Natural killer cell treated with Interleukin-12 subunit alpha and Interleukin-12 subunit beta and Interleukin-15 and Interleukin-18, amount 100 ng/mL, for 72 hours (primary cell): Measurements from ENCODE around the gene NME3. TPM values are rescaled to one million over a fixed set of nuclear protein-coding genes. Genes with fewer than 3 reads are reported as not detected.
"Not testable (repeated sequence)": the region's sequence is repeated elsewhere in the genome, so short reads cannot be mapped to it uniquely, and the experiment has no call there.

ENCODE experiments used
- ATAC-seq, 2 donors: fragments of 150-1000 bp; cut with Tn5 transposase in 1 of 2; sonication (Bioruptor Pico), chemical (Tn5 transposase) in 1 of 2; 2 replicates each; pipeline ENCODE4 v1.10.0; 2021
- DNase-seq: peaks from one replicate; pipeline ENCODE4 v3.0.0; 2022; ENCODE audit warnings: low spot score
- H3K27ac Mint-ChIP-seq, 2 donors: 1 replicate in 1 of 2; 2 replicates in 1 of 2; pipeline ENCODE4 v1.8.0; 2022; ENCODE audit warnings: mixed read lengths in 2 of 2, mild to moderate bottlenecking in 1 of 2, moderate library complexity in 1 of 2
- H3K27me3 Mint-ChIP-seq, 2 donors: 1 replicate in 1 of 2; 2 replicates in 1 of 2; pipeline ENCODE4 v1.8.0; 2022; ENCODE audit warnings: mixed read lengths in 2 of 2
- H3K36me3 Mint-ChIP-seq: one replicate; pipeline ENCODE4 v1.8.0; 2022; ENCODE audit warnings: mixed read lengths
- H3K4me1 Mint-ChIP-seq, 2 donors: 1 replicate in 1 of 2; 2 replicates in 1 of 2; pipeline ENCODE4 v1.8.0; 2022; ENCODE audit warnings: low read depth in 2 of 2, mixed read lengths in 2 of 2, mild to moderate bottlenecking in 1 of 2
- H3K4me3 Mint-ChIP-seq: one replicate; pipeline ENCODE4 v1.8.0; 2022; ENCODE audit warnings: mixed read lengths
- H3K9me3 Mint-ChIP-seq: 2 replicates; pipeline ENCODE4 v1.8.0; 2022; ENCODE audit warnings: mixed read lengths
- total RNA-seq, 2 donors: library from RNA; stranded (reverse); gene quantifications; one replicate each; pipeline ENCODE4 v1.2.3, GENCODE V29; 2022

NME3 gene
- total RNA-seq, 2 donors from 2014 or later, result 37.4 to 46.4 TPM

DNA sequence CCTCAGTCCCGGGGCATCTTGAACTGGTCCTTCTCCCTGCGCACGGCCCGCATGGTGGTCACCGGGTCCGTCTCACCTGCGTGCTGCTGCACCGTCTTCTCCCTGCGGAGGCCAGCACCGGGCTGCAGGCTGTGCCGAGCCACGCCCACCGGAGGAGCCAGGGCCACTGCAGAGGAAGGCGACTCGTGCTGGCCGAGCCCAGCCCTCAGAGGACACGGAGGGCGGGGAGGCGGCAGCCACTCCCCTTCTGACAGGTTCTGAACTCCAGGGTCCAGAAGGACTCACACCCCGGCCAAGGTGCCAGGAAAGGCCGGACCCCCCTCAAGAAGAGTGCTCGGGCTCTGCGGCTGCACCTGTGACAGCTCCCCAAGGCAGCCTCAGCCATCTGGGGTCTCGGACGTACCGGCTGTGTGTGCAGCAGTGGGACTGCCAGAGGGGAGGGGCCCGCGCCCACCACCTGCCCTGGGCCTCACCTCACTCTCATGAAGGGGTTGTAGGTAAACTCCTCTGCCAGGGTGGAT lies 38.0 kb upstream of the NME3 start:
- DNase-seq (peak; percentile 62), ATAC-seq (no peak)
- no peaks in the 10 kb centered on the region for H3K27me3 Mint-ChIP-seq
- H3K4me3 Mint-ChIP-seq, result no peak overlapping the region
- H3K4me1 Mint-ChIP-seq, result peaks cover 0 to 5% of the 10 kb centered on the region in 2 donors
- H3K36me3 Mint-ChIP-seq, result no peaks in the 10 kb centered on the region
- no peaks in the 10 kb centered on the region for H3K9me3 Mint-ChIP-seq
- no peak overlapping the region for H3K27ac Mint-ChIP-seq

- no peak overlapping the region for H3K4me3 Mint-ChIP-seq
- no peaks in the 10 kb centered on the region for H3K36me3 Mint-ChIP-seq
- H3K27me3 Mint-ChIP-seq, result no peaks in the 10 kb centered on the region
- no peak overlapping the region for H3K27ac Mint-ChIP-seq
- H3K4me1 Mint-ChIP-seq, result peaks cover 0 to 8% of the 10 kb centered on the region in 2 donors
- ATAC-seq (no peak), DNase-seq (peak; percentile 16)
- no peaks in the 10 kb centered on the region for H3K9me3 Mint-ChIP-seq
Measured at GRCh38 chr16:1808691-1809090, 37.3 kb upstream of the NME3 start.

DNA sequence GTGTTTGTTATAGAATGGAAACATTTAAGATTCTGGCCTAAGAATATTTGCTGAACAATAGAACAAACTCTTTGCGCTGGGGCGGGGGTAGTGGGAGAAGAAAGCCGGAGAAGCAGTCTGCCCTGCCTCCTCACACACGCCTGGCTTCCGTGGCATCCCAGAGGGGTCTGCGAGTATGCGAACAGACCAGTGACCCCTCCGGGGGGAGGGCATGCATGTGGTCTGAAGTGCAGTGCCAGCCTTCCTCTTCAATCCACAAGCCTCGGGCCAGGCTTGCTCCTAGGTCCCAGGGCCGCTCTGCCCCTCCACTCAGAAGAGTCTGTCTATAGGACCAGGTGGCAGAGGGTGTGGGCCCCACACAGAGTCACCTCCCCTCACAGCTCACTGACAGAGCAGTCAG lies 36.3 kb upstream of the NME3 start:
- DNase-seq, result peak; percentile 51
- peaks cover 0 to 3% of the 10 kb centered on the region in 2 donors for H3K4me1 Mint-ChIP-seq

GRCh38 chr16:1800701-1801100 lies 29.4 kb upstream of the NME3 start:
- Mint-ChIP-seq H3K4me3 (no peak overlapping the region), H3K9me3 (peaks cover 7% of the 10 kb centered on the region), H3K27me3 (no peaks in the 10 kb centered on the region), H3K36me3 (peaks cover 12% of the 10 kb centered on the region), H3K4me1 (peaks cover 0 to 3% of the 10 kb centered on the region in 2 donors), H3K27ac (no peak overlapping the region)
- DNase-seq (peak; percentile 2), ATAC-seq (no peak)

More for the DNA sequence above, 36.3 kb upstream of the NME3 start:
- no peaks in the 10 kb centered on the region for H3K9me3 Mint-ChIP-seq
- no peak for ATAC-seq
- no peak overlapping the region for H3K4me3 Mint-ChIP-seq
- no peaks in the 10 kb centered on the region for H3K36me3 Mint-ChIP-seq
- H3K27me3 Mint-ChIP-seq, result no peaks in the 10 kb centered on the region
- H3K27ac Mint-ChIP-seq, result no peak overlapping the region

GRCh38 chr16:1799263-1799662 lies 27.9 kb upstream of the NME3 start:
- not testable (repeated sequence) for H3K4me1 Mint-ChIP-seq, H3K27ac Mint-ChIP-seq, H3K4me3 Mint-ChIP-seq, ATAC-seq, H3K27me3 Mint-ChIP-seq, H3K9me3 Mint-ChIP-seq
- peak; percentile 16 for DNase-seq
- H3K36me3 Mint-ChIP-seq, result peaks cover 12% of the 10 kb centered on the region

- Mint-ChIP-seq H3K36me3 (peaks cover 7% of the 10 kb centered on the region), H3K27me3 (no peaks in the 10 kb centered on the region), H3K4me3 (no peak overlapping the region), H3K4me1 (no peaks in the 10 kb centered on the region), H3K27ac (no peak overlapping the region), H3K9me3 (peaks cover 7% of the 10 kb centered on the region)
- DNase-seq (peak; percentile 51), ATAC-seq (no peak)
Measured at GRCh38 chr16:1794908-1795666, 23.7 kb upstream of the NME3 start.

DNA sequence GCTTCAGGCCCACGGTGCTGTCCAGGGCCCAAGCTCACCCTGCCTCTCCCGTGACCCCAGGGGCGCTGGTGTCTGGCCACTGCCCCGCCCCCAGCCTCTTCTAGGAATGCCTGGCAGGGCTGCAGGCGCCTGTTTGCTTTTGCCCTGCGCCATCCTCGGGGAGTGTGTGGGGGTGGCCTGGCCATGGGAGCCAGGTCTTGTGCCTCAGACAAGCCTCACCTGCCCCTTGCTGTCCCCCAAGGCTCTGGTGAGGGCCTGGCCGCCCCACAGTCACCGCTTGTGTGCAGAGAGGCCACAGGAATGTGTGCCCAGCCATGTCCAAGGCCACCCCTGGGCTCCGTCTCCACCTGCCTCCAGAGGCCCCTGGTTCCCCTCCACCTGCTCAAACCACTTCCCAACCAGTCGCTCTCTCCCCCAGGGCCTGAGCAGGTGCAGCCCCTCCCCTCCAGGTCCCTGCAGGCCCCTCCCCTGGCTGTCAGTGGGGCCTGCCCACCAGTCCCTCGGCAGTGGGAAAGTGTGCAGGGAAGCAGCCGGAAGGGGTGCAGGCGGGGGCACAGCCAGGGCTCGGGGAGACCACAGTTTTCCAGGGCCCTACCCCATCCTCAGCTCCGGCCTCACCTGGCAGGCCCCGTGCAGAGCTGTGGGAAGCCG lies 23.0 kb upstream of the NME3 start:
- H3K27me3 Mint-ChIP-seq, result no peaks in the 10 kb centered on the region
- ATAC-seq (no peak), DNase-seq (peak; percentile 46)
- peaks cover under 1% of the 10 kb centered on the region for H3K36me3 Mint-ChIP-seq
- no peak overlapping the region for H3K27ac Mint-ChIP-seq
- H3K4me1 Mint-ChIP-seq, result no peaks in the 10 kb centered on the region
- no peak overlapping the region for H3K4me3 Mint-ChIP-seq
- H3K9me3 Mint-ChIP-seq, result peaks cover 4% of the 10 kb centered on the region

- no peaks in the 10 kb centered on the region for H3K36me3 Mint-ChIP-seq
- ATAC-seq, result no peak
- no peaks in the 10 kb centered on the region for H3K27me3 Mint-ChIP-seq
- peak; percentile 60 for DNase-seq
- H3K27ac Mint-ChIP-seq, result no peak within 1 kb of the TSS
- H3K4me1 Mint-ChIP-seq, result peaks cover 0 to 4% of the 10 kb centered on the region in 2 donors
- H3K9me3 Mint-ChIP-seq, result no peaks in the 10 kb centered on the region
- no peak within 1 kb of the TSS for H3K4me3 Mint-ChIP-seq
Measured at GRCh38 chr16:1793578-1794220, 22.4 kb upstream of the NME3 start, which contains the start of gene IGFALS. Gene IGFALS, minus strand, starts transcription at chr16:1793705. Its CDS starts 53 bp downstream, at chr16:1793652.

DNA sequence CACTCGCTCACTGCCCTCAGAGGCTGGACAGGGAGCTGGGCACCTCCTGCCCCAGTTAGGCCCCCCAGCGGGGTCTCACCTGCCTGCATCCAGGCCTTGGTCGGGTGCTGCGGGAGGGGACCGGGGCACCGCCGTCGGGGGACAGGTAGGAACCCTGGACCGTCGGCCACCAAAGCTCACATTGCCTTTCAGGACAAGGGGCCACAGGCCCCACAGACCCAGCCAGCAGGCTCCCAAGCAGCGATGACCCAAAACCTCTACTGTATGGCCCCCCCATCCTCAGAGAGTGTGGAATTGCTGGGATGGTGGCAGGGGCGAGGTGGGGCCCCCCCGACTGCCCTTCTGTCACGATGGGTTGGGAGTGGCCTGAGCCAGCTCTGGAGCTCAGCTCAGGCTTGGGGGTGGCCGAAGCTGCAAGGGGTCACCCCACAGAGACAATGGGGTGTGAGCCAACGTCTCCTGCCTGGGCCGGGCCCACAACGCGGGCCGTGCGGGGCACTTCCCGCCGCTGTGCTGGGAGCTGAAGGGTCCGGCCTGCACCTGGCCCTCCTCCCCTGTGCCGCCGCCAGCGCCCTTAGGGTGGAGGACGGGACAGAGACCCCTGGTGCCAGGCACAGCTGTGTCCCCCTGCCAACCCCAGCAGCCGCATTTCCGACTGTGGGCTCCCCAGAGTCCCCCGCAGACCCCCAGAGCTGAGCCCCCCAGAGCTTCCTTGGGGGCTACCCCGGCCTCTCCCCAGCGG lies 21.7 kb upstream of the NME3 start:
- Mint-ChIP-seq H3K27me3 (no peaks in the 10 kb centered on the region), H3K27ac (no peak overlapping the region), H3K36me3 (no peaks in the 10 kb centered on the region), H3K9me3 (no peaks in the 10 kb centered on the region), H3K4me1 (peaks cover 0 to 4% of the 10 kb centered on the region in 2 donors), H3K4me3 (no peak overlapping the region)
- DNase-seq (peak; percentile 58), ATAC-seq (no peak)

DNA sequence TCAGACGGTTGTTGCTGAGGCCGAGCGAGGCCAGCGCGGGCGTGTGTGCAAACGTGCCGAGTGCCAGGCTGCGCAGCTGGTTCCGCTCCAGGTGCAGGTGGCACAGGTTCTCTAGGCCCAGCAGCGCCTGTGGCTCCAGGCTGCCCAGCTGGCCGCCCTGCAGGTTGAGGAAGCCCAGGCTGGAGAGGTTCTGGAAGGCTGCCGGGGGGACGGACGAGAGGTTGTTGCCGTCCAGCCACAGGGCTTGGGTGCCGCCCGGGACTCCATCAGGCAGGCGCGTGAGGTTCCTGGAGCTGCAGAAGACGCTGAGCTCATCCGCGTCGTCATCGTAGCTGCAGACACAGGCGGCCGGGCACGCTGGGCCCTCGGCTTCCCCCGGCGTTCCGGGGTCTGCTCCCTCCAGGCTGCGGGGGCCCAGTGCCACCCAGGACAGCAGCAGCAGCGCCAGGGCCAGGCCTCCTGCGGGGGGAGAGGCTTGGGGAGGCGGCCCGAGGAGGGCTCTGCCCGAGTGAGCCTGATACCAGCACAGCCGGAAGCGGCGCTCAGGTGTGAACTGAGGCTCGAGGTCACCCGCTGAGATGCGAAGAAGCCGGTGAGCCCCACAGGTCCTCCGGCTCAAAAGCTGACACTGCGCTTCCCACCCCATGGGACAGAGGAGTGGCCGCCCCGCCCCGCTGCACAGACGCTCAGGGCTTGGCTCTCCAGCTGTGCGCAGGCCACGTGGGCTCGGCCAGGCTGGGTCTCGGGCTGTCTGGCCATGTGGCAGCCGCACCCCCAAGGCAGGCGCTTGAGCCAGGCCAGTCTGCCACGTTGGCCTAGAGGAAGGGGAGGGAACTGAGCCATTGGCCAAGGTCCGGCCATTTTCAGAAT lies 20.8 kb upstream of the NME3 start:
- Mint-ChIP-seq H3K27ac (no peak overlapping the region), H3K4me1 (peaks cover 0 to 4% of the 10 kb centered on the region in 2 donors), H3K4me3 (no peak overlapping the region), H3K9me3 (no peaks in the 10 kb centered on the region), H3K36me3 (no peaks in the 10 kb centered on the region), H3K27me3 (no peaks in the 10 kb centered on the region)
- DNase-seq (peak; percentile 54), ATAC-seq (no peak)

DNA sequence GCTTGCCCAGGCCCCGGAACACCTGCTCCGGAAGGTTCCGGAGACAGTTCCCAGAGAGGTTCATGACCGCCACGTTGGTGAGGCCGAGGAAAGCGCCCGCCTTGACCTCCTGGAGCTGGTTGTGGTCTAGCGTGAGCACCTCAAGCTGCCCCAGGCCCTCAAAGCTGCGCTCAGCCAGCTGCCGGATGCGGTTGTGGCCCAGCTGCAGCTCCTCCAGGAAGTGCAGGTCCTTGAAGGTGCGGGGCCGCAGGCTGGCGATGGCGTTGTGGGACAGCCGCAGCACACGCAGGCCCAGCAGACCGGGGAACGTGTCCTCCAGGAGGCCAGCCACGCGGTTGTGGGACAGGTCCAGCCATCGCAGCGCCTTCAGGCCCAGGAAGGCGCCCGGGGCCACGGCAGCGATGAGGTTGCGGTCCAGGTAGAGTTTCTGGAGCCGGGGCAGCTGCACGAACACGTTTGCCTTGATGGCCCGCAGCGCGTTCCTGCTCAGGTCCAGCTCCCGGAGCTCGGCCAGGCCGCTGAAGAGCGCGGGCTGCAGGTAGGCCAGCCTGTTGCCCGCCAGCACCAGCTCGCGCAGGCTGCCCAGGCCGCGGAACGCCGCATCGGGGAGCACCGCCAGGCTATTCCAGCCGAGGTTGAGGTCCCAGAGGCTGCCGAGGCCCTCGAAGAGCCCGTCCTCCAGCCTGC lies 20.1 kb upstream of the NME3 start:
- Mint-ChIP-seq H3K4me3 (no peak overlapping the region), H3K36me3 (no peaks in the 10 kb centered on the region), H3K4me1 (peaks cover 0 to 4% of the 10 kb centered on the region in 2 donors), H3K27me3 (no peaks in the 10 kb centered on the region), H3K9me3 (no peaks in the 10 kb centered on the region), H3K27ac (no peak overlapping the region)
- peak; percentile 59 for DNase-seq
- ATAC-seq, result no peak

- H3K9me3 Mint-ChIP-seq, result no peaks in the 10 kb centered on the region
- peaks cover 0 to 4% of the 10 kb centered on the region in 2 donors for H3K4me1 Mint-ChIP-seq
- ATAC-seq (no peak), DNase-seq (peak; percentile 57)
- H3K27me3 Mint-ChIP-seq, result no peaks in the 10 kb centered on the region
- H3K27ac Mint-ChIP-seq, result no peak overlapping the region
- H3K36me3 Mint-ChIP-seq, result no peaks in the 10 kb centered on the region
- no peak overlapping the region for H3K4me3 Mint-ChIP-seq
Measured at GRCh38 chr16:1790611-1791255, 19.4 kb upstream of the NME3 start.
